H1 (cell line): ENCODE results near the gene FGGY. TPM values are rescaled to one million over a fixed set of nuclear protein-coding genes. Genes with fewer than 3 reads are reported as not detected.

Source experiments
- CTCF ChIA-PET: fragments of 300-600 bp; sonication (Branson Sonifier 250); formaldehyde crosslinking; loops from one replicate; lab custom pipeline; 2021; ENCODE audit not compliant: partially characterized antibody; lab: Charles Lee
- POLR2A ChIA-PET: fragments of 300-600 bp; sonication (Branson Sonifier 250); formaldehyde crosslinking; loops from one replicate; lab custom pipeline; 2021; ENCODE audit warnings: inconsistent platforms; ENCODE audit not compliant: partially characterized antibody; lab: Charles Lee
- DNase-seq, 2 experiments: peaks; one replicate each; pipeline versions ENCODE4 v3.0.0 to v3.0.0-alpha.2; 2010 to 2022; ENCODE audit warnings: low spot score in 2 of 2, low read depth in 1 of 2, mixed read lengths in 1 of 2
- FAIRE-seq: peaks from 2 replicates; lab custom pipeline; 2011; peaks lifted over from hg19 to GRCh38; lab: Jason Lieb, UNC
- H2AFZ ChIP-seq: 2 replicates; pipeline ENCODE4 v1.8.1; 2012; ENCODE audit warnings: low read length, inconsistent platforms
- H2AK5ac ChIP-seq: 2 replicates; pipeline ENCODE4 v1.6.1; 2013; ENCODE audit warnings: low read depth, low read length
- H2BK120ac ChIP-seq: replicated peaks from 2 replicates; pipeline ENCODE3; 2013; ENCODE audit warnings: low read depth, low read length, inconsistent platforms
- H2BK12ac ChIP-seq: 2 replicates; pipeline ENCODE4 v1.6.1; 2013; ENCODE audit warnings: low read depth, low read length
- H2BK15ac ChIP-seq: 2 replicates; pipeline ENCODE4 v1.6.1; 2013; ENCODE audit warnings: low read length
- H2BK20ac ChIP-seq: 2 replicates; pipeline ENCODE4 v1.6.1; 2013; ENCODE audit warnings: low read length
- H2BK5ac ChIP-seq: 2 replicates; pipeline ENCODE4 v1.6.1; 2013; ENCODE audit warnings: low read depth, low read length
- H3K14ac ChIP-seq: 2 replicates; pipeline ENCODE4 v1.6.1; 2013; ENCODE audit warnings: inconsistent platforms; ENCODE audit not compliant: insufficient read length
- H3K18ac ChIP-seq: 2 replicates; pipeline ENCODE4 v1.6.1; 2013; ENCODE audit warnings: low read length; ENCODE audit errors: extremely low read depth
- H3K23ac ChIP-seq: 2 replicates; pipeline ENCODE4 v1.6.1; 2013; ENCODE audit warnings: inconsistent platforms; ENCODE audit not compliant: insufficient read length
- H3K23me2 ChIP-seq: 2 replicates; pipeline ENCODE4 v1.6.1; 2013; ENCODE audit warnings: low read depth, low read length
- H3K27ac ChIP-seq: 2 replicates; pipeline ENCODE4 v1.6.1; 2011; ENCODE audit warnings: low read depth, low read length, inconsistent platforms
- H3K27me3 ChIP-seq, 4 experiments: replicated peaks in 1 of 4; 1 replicate in 1 of 4; 2 replicates in 3 of 4; pipeline versions ENCODE4 v1.6.1 to v1.8.1; 2011 to 2013; ENCODE audit warnings: low read length in 3 of 4, mild to moderate bottlenecking in 3 of 4, inconsistent platforms in 2 of 4, mixed read lengths in 2 of 4, moderate library complexity in 1 of 4; ENCODE audit not compliant: control insufficient read depth in 3 of 4, insufficient read depth in 3 of 4; ENCODE audit errors: extremely low read depth in 1 of 4
- H3K36me3 ChIP-seq, 4 experiments: 2 replicates each; pipeline versions ENCODE4 v1.6.1 to v1.8.1; 2011 to 2013; ENCODE audit warnings: mild to moderate bottlenecking in 4 of 4, low read length in 3 of 4, moderate library complexity in 2 of 4, control low read depth in 1 of 4, inconsistent platforms in 1 of 4; ENCODE audit not compliant: insufficient read depth in 4 of 4, control insufficient read depth in 2 of 4
- H3K4ac ChIP-seq: replicated peaks from 2 replicates; pipeline ENCODE3; 2013; ENCODE audit warnings: low read length, low read depth, mixed read lengths, inconsistent platforms; ENCODE audit not compliant: insufficient read length
- H3K4me1 ChIP-seq, 4 experiments: replicated peaks in 1 of 4; 1 replicate in 1 of 4; 2 replicates in 3 of 4; pipeline versions ENCODE4 v1.6.1 to v1.8.1; 2011 to 2013; ENCODE audit warnings: low read length in 3 of 4, inconsistent platforms in 2 of 4, mixed read lengths in 1 of 4; ENCODE audit not compliant: insufficient read depth in 4 of 4, control insufficient read depth in 3 of 4
- H3K4me2 ChIP-seq, 2 experiments: 2 replicates each; pipeline versions ENCODE4 v1.6.1 to v1.8.1; 2011 to 2013; ENCODE audit warnings: low read depth in 2 of 2, low read length in 2 of 2, control low read depth in 1 of 2, inconsistent platforms in 1 of 2, mild to moderate bottlenecking in 1 of 2; ENCODE audit not compliant: insufficient read depth in 1 of 2
- H3K4me3 ChIP-seq, 4 experiments: fragments of 200-600, 300-600 bp in 1 of 4; sonication (generic), shearing (Covaris generic), sonication (Bioruptor Twin) in 1 of 4; 2 replicates each; pipeline versions ENCODE4 v1.5.1 to v1.8.1; 2011 to 2016; ENCODE audit warnings: low read length in 4 of 4, low read depth in 3 of 4, control low read depth in 2 of 4, inconsistent platforms in 2 of 4, mild to moderate bottlenecking in 2 of 4, mixed read lengths in 1 of 4, moderate library complexity in 1 of 4; ENCODE audit not compliant: insufficient read depth in 2 of 4; ENCODE audit errors: extremely low read depth in 1 of 4
- H3K56ac ChIP-seq: replicated peaks from 2 replicates; pipeline ENCODE3; 2013; ENCODE audit warnings: low read depth, mild to moderate bottlenecking, mixed read lengths, low read length, inconsistent platforms; ENCODE audit not compliant: insufficient read length
- H3K79me1 ChIP-seq: 2 replicates; pipeline ENCODE4 v1.6.1; 2013; ENCODE audit warnings: low read depth, low read length, control low read depth
- H3K79me2 ChIP-seq, 2 experiments: 2 replicates each; pipeline versions ENCODE4 v1.6.1 to v1.8.1; 2012 to 2013; ENCODE audit warnings: low read length in 2 of 2, mild to moderate bottlenecking in 2 of 2, inconsistent platforms in 1 of 2; ENCODE audit not compliant: insufficient read depth in 2 of 2, control insufficient read depth in 1 of 2
- H3K9ac ChIP-seq, 4 experiments: replicated peaks in 1 of 4; 1 replicate in 1 of 4; 2 replicates in 3 of 4; pipeline versions ENCODE4 v1.6.1 to v1.8.1; 2011 to 2013; ENCODE audit warnings: low read depth in 3 of 4, low read length in 3 of 4, control low read depth in 2 of 4, mild to moderate bottlenecking in 2 of 4, moderate library complexity in 2 of 4, inconsistent platforms in 1 of 4; ENCODE audit errors: extremely low read depth in 1 of 4
- H3K9me3 ChIP-seq, 2 experiments: 2 replicates each; pipeline versions ENCODE4 v1.6.1 to v1.8.1; 2012 to 2013; ENCODE audit warnings: mild to moderate bottlenecking in 2 of 2, moderate library complexity in 2 of 2, control low read depth in 1 of 2, inconsistent platforms in 1 of 2, low read depth in 1 of 2, low read length in 1 of 2, mixed read lengths in 1 of 2; ENCODE audit not compliant: insufficient read depth in 2 of 2
- H4K20me1 ChIP-seq, 2 experiments: replicated peaks in 1 of 2; 2 replicates each; pipeline versions ENCODE3 to v1.8.1; 2011 to 2013; ENCODE audit warnings: inconsistent platforms in 2 of 2, low read length in 2 of 2, mild to moderate bottlenecking in 1 of 2; ENCODE audit not compliant: insufficient read depth in 2 of 2, control insufficient read depth in 1 of 2
- H4K5ac ChIP-seq: 2 replicates; pipeline ENCODE4 v1.6.1; 2013; ENCODE audit warnings: low read length, low read depth, mixed read lengths, inconsistent platforms; ENCODE audit not compliant: insufficient read length
- H4K8ac ChIP-seq: 2 replicates; pipeline ENCODE4 v1.8.0; 2013; ENCODE audit warnings: mild to moderate bottlenecking, moderate library complexity, low read length, inconsistent platforms; ENCODE audit not compliant: insufficient read depth; ENCODE audit errors: extremely low read depth
- H4K91ac ChIP-seq: replicated peaks from 2 replicates; pipeline ENCODE3; 2013; ENCODE audit warnings: low read length, mixed read lengths, inconsistent platforms; ENCODE audit not compliant: insufficient read length
- BRCA1 ChIP-seq: IDR thresholded peaks from 2 replicates; pipeline ENCODE4 v1.6.1; 2012; ENCODE audit warnings: low read depth, low read length, improper control_type of control experiment
- EP300 ChIP-seq, 2 experiments: IDR thresholded peaks; 1 replicate in 1 of 2; 2 replicates in 1 of 2; pipeline ENCODE4 v1.6.1; 2011 to 2012; ENCODE audit warnings: low read depth in 2 of 2, low read length in 2 of 2, mild to moderate bottlenecking in 2 of 2, borderline replicate concordance in 1 of 2, inconsistent platforms in 1 of 2, moderate library complexity in 1 of 2
- RBBP5 ChIP-seq: IDR thresholded peaks from 2 replicates; pipeline ENCODE4 v1.7.1; 2012; ENCODE audit warnings: low read depth, mild to moderate bottlenecking, inconsistent platforms, low read length, moderate library complexity, borderline replicate concordance
- RXRA ChIP-seq: IDR thresholded peaks from 2 replicates; pipeline ENCODE4 v1.6.1; 2011; ENCODE audit warnings: low read depth, mild to moderate bottlenecking, low read length, moderate library complexity; ENCODE audit not compliant: insufficient read depth
- SIN3A ChIP-seq, 2 experiments: IDR thresholded peaks in 1 of 2; conservative IDR thresholded peaks in 1 of 2; 2 replicates each; pipeline ENCODE4 v1.6.1; 2011 to 2012; ENCODE audit warnings: low read length in 2 of 2, improper control_type of control experiment in 1 of 2, low read depth in 1 of 2, mild to moderate bottlenecking in 1 of 2
- SIX5 ChIP-seq: IDR thresholded peaks from 2 replicates; pipeline ENCODE4 v1.6.1; 2011; ENCODE audit warnings: mild to moderate bottlenecking, low read depth, low read length
- WGBS, 2 experiments: shearing (Covaris generic) in 1 of 2; methylation state at CpG; one replicate each; pipeline versions ENCODE4 v1.1.6 to v1.1.7; 2013 to 2015; ENCODE audit warnings: low lambda C conversion rate in 2 of 2, mixed read lengths in 2 of 2, inconsistent platforms in 1 of 2, low coverage in 1 of 2, missing lambda C conversion rate in 1 of 2; ENCODE audit not compliant: insufficient replicate concordance in 2 of 2, insufficient coverage in 1 of 2, insufficient read length in 1 of 2; ENCODE audit errors: extremely low coverage in 1 of 2, missing lambda C conversion rate in 1 of 2; 5-methylcytosine and 5-hydroxymethylcytosine counted together
- polyA plus RNA-seq, 7 experiments: library from polyadenylated mRNA; depleted of rRNA in 3 of 7; stranded (reverse) in 5 of 7; unstranded in 2 of 7; fragments of >200 nt in 5 of 7; fragments of 200-250 nt in 2 of 7; gene quantifications; 1 replicate in 5 of 7; 2 replicates in 1 of 7; 4 replicates in 1 of 7; pipeline versions ENCODE4 v1.2.1 to v1.2.3, GENCODE V29; 2011 to 2013; ENCODE audit warnings: missing spikeins in 2 of 7, mixed read lengths in 2 of 7
- total RNA-seq: library from RNA; stranded (reverse); fragmentation: NEBNext Ultra II Directional; extraction: Animal tissue kit (Norgen Biotek cat#: 25700); gene quantifications from 2 replicates; pipeline ENCODE4 v1.2.1, GENCODE V29; 2021
- TF ChIP-seq, protein P1 (sequence below): IDR thresholded peaks from 2 replicates; pipeline ENCODE4 v1.6.1; 2012; ENCODE audit warnings: low read length, inconsistent platforms
- TF ChIP-seq, protein P2 (sequence below): IDR thresholded peaks from 2 replicates; pipeline ENCODE4 v1.6.1; 2012; ENCODE audit warnings: inconsistent platforms
- TF ChIP-seq, protein P3 (sequence below), 3 experiments: IDR thresholded peaks; 1 replicate in 2 of 3; 2 replicates in 1 of 3; pipeline versions ENCODE4 v1.5.1 to v1.6.1; 2011; ENCODE audit warnings: low read length in 3 of 3, mild to moderate bottlenecking in 3 of 3, inconsistent platforms in 2 of 3, low read depth in 1 of 3, moderate library complexity in 1 of 3; ENCODE audit not compliant: insufficient read depth in 1 of 3; ENCODE audit errors: control extremely low read depth in 1 of 3

The FGGY gene
- total and polyA plus RNA-seq, 2 of the 8 experiments (the other 6 are each of a cell fraction or from before 2014, with no cell fraction given) = 10.3 to 12.5 TPM

DNA sequence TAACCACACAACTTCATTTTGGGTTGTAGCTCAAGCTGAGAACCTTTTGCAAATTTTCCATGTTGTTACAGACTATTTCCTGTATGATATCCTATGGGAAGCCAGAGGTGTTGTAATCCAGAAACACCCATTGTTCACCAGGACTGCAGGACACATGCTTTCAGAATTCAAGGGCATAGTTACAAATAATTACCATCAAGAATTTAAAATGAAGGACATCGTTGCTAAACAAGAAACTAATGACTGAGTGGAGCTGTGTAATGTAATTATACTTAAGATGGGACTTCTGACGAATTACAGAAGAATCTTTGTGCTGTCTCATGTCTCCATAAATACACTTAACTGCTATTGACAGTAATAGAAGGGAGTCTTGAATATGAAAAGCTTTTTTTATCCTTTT, 470.2 kb downstream of the FGGY start:
- 76% methylated on average over 2 of the region's 2 CpGs; no CpG with 5 or more reads in 1 of the 2 experiments for WGBS, 2 experiments
- no peaks in the 10 kb centered on the region for H4K20me1 ChIP-seq
- H3K18ac ChIP-seq = no peak overlapping the region
- H3K4me1 ChIP-seq = peaks cover 0 to 6% (median 2%) of the 10 kb centered on the region in 4 experiments; a peak in 1 of 7 replicates
- no peak overlapping the region for H4K8ac ChIP-seq
- H2AK5ac ChIP-seq = no peak overlapping the region
- H3K9ac ChIP-seq = no peak overlapping the region
- H3K4me2 ChIP-seq = no peak overlapping the region
- H4K91ac ChIP-seq = no peak overlapping the region
- H3K23me2 ChIP-seq = no peaks in the 10 kb centered on the region
- no peak overlapping the region for H2BK5ac ChIP-seq
- H3K23ac ChIP-seq = no peak overlapping the region
- H3K4ac ChIP-seq = no peak overlapping the region
- no peaks in the 10 kb centered on the region for H3K9me3 ChIP-seq
- no peak overlapping the region for H3K14ac ChIP-seq
- H2BK120ac ChIP-seq = no peak overlapping the region
- no peak overlapping the region for H3K27ac ChIP-seq
- H3K56ac ChIP-seq = no peak overlapping the region
- H3K79me1 ChIP-seq = no peaks in the 10 kb centered on the region
- CTCF ChIA-PET = interaction anchor here (2.2 kb wide), 1 partner anchor 12 kb away, joined by 6 read pairs; no protein-coding TSS in a partner anchor
- H3K4me3 ChIP-seq = no peak overlapping the region
- H4K5ac ChIP-seq = no peak overlapping the region
- H3K36me3 ChIP-seq = no peaks in the 10 kb centered on the region
- FAIRE-seq (no peak), DNase-seq (no peak)
- H2BK20ac ChIP-seq = no peak overlapping the region
- H2BK15ac ChIP-seq = no peak overlapping the region
- no peak overlapping the region for H2AFZ ChIP-seq
- H3K27me3 ChIP-seq = peaks cover 0 to 1% (median 0%) of the 10 kb centered on the region in 4 experiments; a peak in 1 of 7 replicates
- H3K79me2 ChIP-seq = no peaks in the 10 kb centered on the region
- POLR2A ChIA-PET = no interaction called here
- H2BK12ac ChIP-seq = no peak overlapping the region
- TF ChIP-seq RXRA = no peak
- TF ChIP-seq, protein P1, sequence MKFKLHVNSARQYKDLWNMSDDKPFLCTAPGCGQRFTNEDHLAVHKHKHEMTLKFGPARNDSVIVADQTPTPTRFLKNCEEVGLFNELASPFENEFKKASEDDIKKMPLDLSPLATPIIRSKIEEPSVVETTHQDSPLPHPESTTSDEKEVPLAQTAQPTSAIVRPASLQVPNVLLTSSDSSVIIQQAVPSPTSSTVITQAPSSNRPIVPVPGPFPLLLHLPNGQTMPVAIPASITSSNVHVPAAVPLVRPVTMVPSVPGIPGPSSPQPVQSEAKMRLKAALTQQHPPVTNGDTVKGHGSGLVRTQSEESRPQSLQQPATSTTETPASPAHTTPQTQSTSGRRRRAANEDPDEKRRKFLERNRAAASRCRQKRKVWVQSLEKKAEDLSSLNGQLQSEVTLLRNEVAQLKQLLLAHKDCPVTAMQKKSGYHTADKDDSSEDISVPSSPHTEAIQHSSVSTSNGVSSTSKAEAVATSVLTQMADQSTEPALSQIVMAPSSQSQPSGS = no peak
- no peak for TF ChIP-seq EP300 (IDR thresholded peaks at IDR 0.05; ENCODE audit: borderline replicate concordance in 1 of 2, low read depth in 2 of 2, low read length in 2 of 2)
- no peak for TF ChIP-seq BRCA1
- TF ChIP-seq RBBP5 = no peak
- TF ChIP-seq, protein P2, sequence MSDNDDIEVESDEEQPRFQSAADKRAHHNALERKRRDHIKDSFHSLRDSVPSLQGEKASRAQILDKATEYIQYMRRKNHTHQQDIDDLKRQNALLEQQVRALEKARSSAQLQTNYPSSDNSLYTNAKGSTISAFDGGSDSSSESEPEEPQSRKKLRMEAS = no peak
- no peak for TF ChIP-seq SIN3A (conservative IDR thresholded peaks at IDR 0.05 in 1 of 2, IDR thresholded peaks at IDR 0.05 in 1 of 2; ENCODE audit: low read depth in 1 of 2, low read length in 2 of 2)
- TF ChIP-seq, protein P3, sequence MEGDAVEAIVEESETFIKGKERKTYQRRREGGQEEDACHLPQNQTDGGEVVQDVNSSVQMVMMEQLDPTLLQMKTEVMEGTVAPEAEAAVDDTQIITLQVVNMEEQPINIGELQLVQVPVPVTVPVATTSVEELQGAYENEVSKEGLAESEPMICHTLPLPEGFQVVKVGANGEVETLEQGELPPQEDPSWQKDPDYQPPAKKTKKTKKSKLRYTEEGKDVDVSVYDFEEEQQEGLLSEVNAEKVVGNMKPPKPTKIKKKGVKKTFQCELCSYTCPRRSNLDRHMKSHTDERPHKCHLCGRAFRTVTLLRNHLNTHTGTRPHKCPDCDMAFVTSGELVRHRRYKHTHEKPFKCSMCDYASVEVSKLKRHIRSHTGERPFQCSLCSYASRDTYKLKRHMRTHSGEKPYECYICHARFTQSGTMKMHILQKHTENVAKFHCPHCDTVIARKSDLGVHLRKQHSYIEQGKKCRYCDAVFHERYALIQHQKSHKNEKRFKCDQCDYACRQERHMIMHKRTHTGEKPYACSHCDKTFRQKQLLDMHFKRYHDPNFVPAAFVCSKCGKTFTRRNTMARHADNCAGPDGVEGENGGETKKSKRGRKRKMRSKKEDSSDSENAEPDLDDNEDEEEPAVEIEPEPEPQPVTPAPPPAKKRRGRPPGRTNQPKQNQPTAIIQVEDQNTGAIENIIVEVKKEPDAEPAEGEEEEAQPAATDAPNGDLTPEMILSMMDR (IDR thresholded peaks at IDR 0.05; ENCODE audit: control extremely low read depth in 1 of 3, insufficient read depth in 1 of 3, low read depth in 1 of 3, low read length in 3 of 3) = no peak
- no peak for TF ChIP-seq SIX5
